Measurements from ENCODE around the gene PRPF4.
A peak's percentile ranks its signal among the peaks of the same experiment; 100 is the strongest.

The PRPF4 gene

DNA sequence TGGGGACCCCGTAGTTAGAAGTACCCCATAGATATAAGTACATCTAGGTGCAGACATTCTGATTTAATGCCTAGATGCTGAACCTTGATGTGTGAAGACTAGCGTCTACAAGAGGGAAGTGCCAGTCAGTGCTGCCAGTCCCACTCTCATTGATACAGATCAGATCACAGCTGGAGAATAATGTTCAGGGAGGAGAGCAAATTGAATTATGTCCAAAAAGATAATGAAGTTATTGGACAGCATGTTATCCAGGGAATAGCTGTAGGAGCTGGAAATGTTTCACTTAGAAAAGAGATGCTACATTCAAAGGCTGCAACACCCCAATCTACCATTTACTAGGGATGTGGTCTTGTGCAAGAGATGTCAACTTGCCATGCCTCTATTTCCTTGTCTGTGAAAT, 43.6 kb downstream of the PRPF4 start:
- H3K4me1 Mint-ChIP-seq, result no peaks in the 10 kb centered on the region
- ATAC-seq (no peak), DNase-seq (no peak)
- no peaks in the 10 kb centered on the region for H3K9me3 Mint-ChIP-seq
- no peak overlapping the region for H3K27ac Mint-ChIP-seq
- H3K27me3 Mint-ChIP-seq, result no peaks in the 10 kb centered on the region
- H3K4me3 Mint-ChIP-seq, result no peak overlapping the region

- Mint-ChIP-seq H3K4me3 (no peak overlapping the region), H3K27me3 (no peaks in the 10 kb centered on the region), H3K4me1 (no peaks in the 10 kb centered on the region), H3K27ac (no peak overlapping the region), H3K9me3 (no peaks in the 10 kb centered on the region)
- DNase-seq (no peak), ATAC-seq (no peak)
Measured at GRCh38 chr9:113320051-113320450, 44.6 kb downstream of the PRPF4 start.

- Mint-ChIP-seq H3K9me3 (no peaks in the 10 kb centered on the region), H3K27me3 (no peaks in the 10 kb centered on the region), H3K4me1 (no peaks in the 10 kb centered on the region), H3K27ac (no peak overlapping the region), H3K4me3 (no peak overlapping the region)
- DNase-seq, result no peak
- ATAC-seq, result no peak
Measured at GRCh38 chr9:113322671-113323070, 47.2 kb downstream of the PRPF4 start.

- Mint-ChIP-seq H3K27me3 (no peaks in the 10 kb centered on the region), H3K4me1 (no peaks in the 10 kb centered on the region), H3K9me3 (no peaks in the 10 kb centered on the region), H3K4me3 (no peak overlapping the region), H3K27ac (peak overlapping the region in 1 of 2 donors; percentile 15)
- no peak for DNase-seq
- no peak for ATAC-seq
Measured at GRCh38 chr9:113326230-113326629, 50.8 kb downstream of the PRPF4 start.

DNA sequence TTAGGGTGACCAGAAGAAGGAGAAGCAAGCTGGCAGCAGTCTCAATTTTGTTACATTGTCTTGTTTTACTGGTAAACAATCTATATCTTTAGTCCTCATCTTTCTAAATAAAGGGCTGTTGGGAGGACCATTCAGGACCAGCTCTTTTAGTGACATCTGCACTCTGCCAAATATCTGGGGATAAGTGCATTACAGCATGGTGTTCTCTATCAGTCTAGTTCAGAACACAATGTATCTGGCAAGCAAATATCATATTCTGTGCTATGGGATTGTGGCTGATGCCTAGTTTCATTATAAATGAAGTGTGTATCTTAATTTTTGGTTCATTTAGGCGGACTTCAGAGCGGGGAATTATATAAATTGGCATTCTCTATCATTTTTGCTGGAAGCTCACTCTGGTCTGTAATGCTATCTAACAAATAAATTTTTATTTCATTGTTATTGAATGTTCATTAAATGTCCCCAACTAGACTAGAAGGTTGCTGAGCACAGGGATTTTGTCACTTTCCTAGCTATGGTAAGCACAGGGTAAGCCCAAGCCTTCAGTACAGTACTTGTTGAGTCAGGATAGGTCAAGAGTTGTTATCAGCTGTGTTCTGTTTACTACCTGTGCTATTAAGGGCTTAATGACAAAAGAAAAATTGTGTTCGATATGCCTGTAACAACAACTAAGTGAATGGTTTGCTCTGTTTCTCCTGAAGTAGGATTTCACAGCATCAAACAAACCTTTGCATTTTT, 52.8 kb downstream of the PRPF4 start:
- Mint-ChIP-seq H3K27me3 (no peaks in the 10 kb centered on the region), H3K9me3 (no peaks in the 10 kb centered on the region), H3K4me1 (no peaks in the 10 kb centered on the region), H3K4me3 (no peak overlapping the region), H3K27ac (no peak overlapping the region)
- no peak for ATAC-seq
- DNase-seq, result no peak

DNA sequence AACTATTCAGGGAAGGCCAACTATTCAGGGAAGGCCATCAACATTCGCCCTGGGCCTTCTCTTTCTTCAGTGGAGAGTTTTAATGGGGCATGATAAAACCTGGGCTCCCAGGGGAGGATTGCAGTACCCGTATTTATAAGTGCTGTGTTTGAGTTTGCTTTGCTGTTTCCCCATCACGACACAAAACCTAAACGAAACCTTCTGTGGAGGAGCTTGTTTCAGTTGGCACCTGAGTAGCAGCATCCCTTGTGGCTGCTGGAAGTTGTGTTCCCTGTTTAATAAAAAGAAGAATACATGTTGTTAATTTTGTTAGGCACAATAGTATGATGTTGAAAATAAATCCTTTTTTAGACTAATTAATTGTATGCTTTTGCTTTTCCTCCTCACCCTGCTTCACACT, 56.3 kb downstream of the PRPF4 start:
- no peak overlapping the region for H3K4me3 Mint-ChIP-seq
- H3K27ac Mint-ChIP-seq, result no peak overlapping the region
- H3K9me3 Mint-ChIP-seq, result no peaks in the 10 kb centered on the region
- no peaks in the 10 kb centered on the region for H3K4me1 Mint-ChIP-seq
- no peaks in the 10 kb centered on the region for H3K27me3 Mint-ChIP-seq
- DNase-seq, result no peak
- ATAC-seq, result no peak

- ATAC-seq (no peak), DNase-seq (no peak)
- H3K27me3 Mint-ChIP-seq, result peaks cover 9% of the 10 kb centered on the region
- no peak overlapping the region for H3K4me3 Mint-ChIP-seq
- peaks cover 0 to 3% of the 10 kb centered on the region in 2 donors for H3K9me3 Mint-ChIP-seq
- peaks cover 30% of the 10 kb centered on the region for H3K4me1 Mint-ChIP-seq
- H3K27ac Mint-ChIP-seq, result no peak overlapping the region
Measured at GRCh38 chr9:113337714-113338113, 62.3 kb downstream of the PRPF4 start.

- peaks cover 47% of the 10 kb centered on the region for H3K4me1 Mint-ChIP-seq
- H3K27ac Mint-ChIP-seq, result peak within 1 kb of the TSS; percentile 54 to 96
- ATAC-seq, result peak; percentile 95
- H3K4me3 Mint-ChIP-seq, result peak within 1 kb of the TSS; percentile 82 to 97
- peak; percentile 84 to 86 for DNase-seq
- H3K27me3 Mint-ChIP-seq, result peaks cover 9% of the 10 kb centered on the region
- H3K9me3 Mint-ChIP-seq, result peaks cover 0 to 9% of the 10 kb centered on the region in 2 donors
Measured at GRCh38 chr9:113340011-113340699, 64.7 kb downstream of the PRPF4 start, which contains the start of gene WDR31. Gene WDR31, minus strand, starts transcription at chr9:113340275. Its CDS starts 8,253 bp downstream, at chr9:113332022.

DNA sequence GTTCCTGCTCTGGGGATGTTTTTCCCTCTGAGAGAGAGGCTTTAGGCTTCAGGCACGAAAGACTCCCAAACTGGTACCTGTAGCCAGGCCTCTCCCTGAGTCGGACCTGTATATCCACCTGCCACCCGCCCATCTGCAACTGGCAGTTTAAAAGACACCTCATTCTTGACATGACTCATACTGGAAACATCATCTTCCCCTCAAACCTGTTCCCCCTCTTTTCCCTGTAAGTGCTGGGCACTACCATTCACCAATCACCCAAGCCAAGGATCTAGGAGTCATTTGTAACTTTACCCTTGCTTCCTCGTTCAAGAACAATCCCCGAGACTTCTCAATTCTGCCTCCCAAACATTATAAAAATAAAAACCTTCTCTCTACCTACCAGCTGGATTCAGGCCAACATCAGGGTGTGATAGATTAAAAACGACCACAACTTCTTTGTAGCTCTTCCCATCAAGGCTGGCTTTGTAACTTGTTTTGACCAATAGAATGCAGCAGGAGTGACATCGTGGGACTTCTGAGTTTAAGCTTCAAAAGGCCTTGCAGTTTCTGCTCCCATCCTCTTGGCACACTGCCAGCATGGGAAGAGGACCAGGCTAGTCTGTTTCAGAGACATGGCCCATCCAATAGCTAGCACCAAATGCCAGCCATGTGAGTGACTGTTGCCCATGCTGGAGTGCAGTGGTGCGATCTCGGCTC, 66.4 kb downstream of the PRPF4 start:
- Mint-ChIP-seq H3K4me1 (peaks cover 58% of the 10 kb centered on the region), H3K27me3 (peaks cover 9% of the 10 kb centered on the region), H3K27ac (peak overlapping the region in 1 of 2 donors; percentile 40), H3K9me3 (peaks cover 0 to 9% of the 10 kb centered on the region in 2 donors), H3K4me3 (peak overlapping the region; percentile 82 to 97)
- ATAC-seq, result peak; percentile 29
- DNase-seq, result peak in 1 of 2 donors; percentile 39
